Upper lobe of left lung (tissue), 6 donors: ENCODE measurements around the gene RAB44. TPM values are rescaled to one million over a fixed set of nuclear protein-coding genes. Genes with fewer than 3 reads are reported as not detected.

Source experiments
- ATAC-seq, 2 donors: fragments of 200-7000 bp; cut with Tn5 transposase; one replicate each; pipeline ENCODE4 v1.9.1; 2022; ENCODE audit warnings: mild to moderate bottlenecking in 2 of 2, moderate library complexity in 2 of 2; ENCODE audit not compliant: low FRiP score in 2 of 2
- DNase-seq, 2 donors: peaks; one replicate each; pipeline ENCODE4 v3.0.0-alpha.2; 2019 to 2020
- H3K27ac ChIP-seq, 4 donors: fragments of 200-600 bp; sonication (generic); one replicate each; pipeline ENCODE4 v1.5.1; 2016 to 2019
- H3K27me3 ChIP-seq, 4 donors: fragments of 200-600 bp; sonication (generic); one replicate each; pipeline ENCODE4 v1.5.1; 2017 to 2019
- H3K36me3 ChIP-seq, 4 donors: fragments of 200-600 bp; sonication (generic); one replicate each; pipeline ENCODE4 v1.5.1; 2016 to 2019
- H3K4me1 ChIP-seq, 4 donors: fragments of 200-600 bp; sonication (generic); one replicate each; pipeline ENCODE4 v1.5.1; 2018 to 2019
- H3K4me3 ChIP-seq, 4 donors: fragments of 200-600 bp; sonication (generic); one replicate each; pipeline ENCODE4 v1.5.1; 2017 to 2019; ENCODE audit warnings: mild to moderate bottlenecking in 2 of 4, moderate library complexity in 1 of 4
- H3K9me3 ChIP-seq, 4 donors: fragments of 200-600 bp; sonication (generic); one replicate each; pipeline ENCODE4 v1.5.1; 2018 to 2019
- CTCF ChIP-seq, 6 experiments: fragments of 450-650 bp in 4 of 6; fragments of 200-600 bp in 2 of 6; sonication (generic) in 2 of 6; IDR thresholded peaks; one replicate each; pipeline ENCODE4 v1.5.1; 2016 to 2019; ENCODE audit warnings: antibody characterized with exemption in 6 of 6
- EP300 ChIP-seq, 4 donors: sonication (generic); formaldehyde crosslinking; IDR thresholded peaks; one replicate each; pipeline ENCODE4 v1.5.1; 2017; ENCODE audit warnings: antibody characterized with exemption in 4 of 4, control low read depth in 2 of 4
- POLR2A ChIP-seq, 4 donors: fragments of 450-650 bp; IDR thresholded peaks; one replicate each; pipeline ENCODE4 v1.5.1; 2016 to 2017; ENCODE audit warnings: antibody characterized with exemption in 4 of 4, mild to moderate bottlenecking in 2 of 4
- POLR2AphosphoS5 ChIP-seq, 2 donors: sonication (generic); formaldehyde crosslinking; IDR thresholded peaks; one replicate each; pipeline ENCODE4 v1.5.1; 2017; ENCODE audit warnings: antibody characterized with exemption in 2 of 2
- WGBS, 2 donors: methylation state at CpG; one replicate each; pipeline ENCODE4 v1.1.5; 2017 to 2018; 5-methylcytosine and 5-hydroxymethylcytosine counted together
- total RNA-seq, 6 donors: library from RNA; depleted of rRNA in 4 of 6; stranded (reverse); fragments of >200 nt in 4 of 6; gene quantifications; one replicate each; pipeline versions ENCODE4 v1.1.0 to v1.2.1, GENCODE V29; 2016 to 2021
- donor health status: DM: no; HTN: no; CAD: no; lungs with moderate emphysema.
- donor health status: DM: no; HTN: yes; CAD: no; lungs with severe emphysema.

The RAB44 gene
- total RNA-seq, 6 donors from 2014 or later, result 0.20 to 3.1 (median 1.2) TPM

GRCh38 chr6:36758516-36759147, 61.0 kb downstream of the RAB44 start:
- WGBS, 2 donors, result 73 to 79% methylated on average over 15 of the region's 15 CpGs
- H3K4me3 ChIP-seq, result no peak overlapping the region

GRCh38 chr6:36759148-36759759, 61.6 kb downstream of the RAB44 start:
- 6 to 11% methylated on average over 7 to 8 of the region's 8 CpGs for WGBS, 2 donors
- TF ChIP-seq POLR2A (IDR thresholded peaks at IDR 0.05), result no peak
- TF ChIP-seq EP300 (IDR thresholded peaks at IDR 0.05), result no peak
- peak; percentile 89 to 100 (median 91) for TF ChIP-seq CTCF (IDR thresholded peaks at IDR 0.05)
- TF ChIP-seq POLR2AphosphoS5 (IDR thresholded peaks at IDR 0.05), result peak in 1 of 2 donors; percentile 45
- H3K27ac ChIP-seq, result no peak overlapping the region
- no peaks in the 10 kb centered on the region for H3K36me3 ChIP-seq
- peak; percentile 87 to 95 for DNase-seq
- no peak overlapping the region for H3K4me3 ChIP-seq
- peaks cover 14 to 19% (median 16%) of the 10 kb centered on the region in 4 donors for H3K4me1 ChIP-seq
- ATAC-seq, result peak; percentile 89 to 93
- no peaks in the 10 kb centered on the region for H3K27me3 ChIP-seq
- H3K9me3 ChIP-seq, result no peaks in the 10 kb centered on the region

More at GRCh38 chr6:36758516-36759147, 61.0 kb downstream of the RAB44 start:
- no peak overlapping the region for H3K27ac ChIP-seq
- DNase-seq, result no peak
- no peaks in the 10 kb centered on the region for H3K9me3 ChIP-seq
- no peak for TF ChIP-seq POLR2AphosphoS5 (IDR thresholded peaks at IDR 0.05)
- TF ChIP-seq EP300 (IDR thresholded peaks at IDR 0.05), result no peak
- TF ChIP-seq POLR2A (IDR thresholded peaks at IDR 0.05), result no peak
- TF ChIP-seq CTCF (IDR thresholded peaks at IDR 0.05), result no peak
- H3K27me3 ChIP-seq, result no peaks in the 10 kb centered on the region
- H3K36me3 ChIP-seq, result no peaks in the 10 kb centered on the region
- H3K4me1 ChIP-seq, result peaks cover 14 to 19% (median 16%) of the 10 kb centered on the region in 4 donors
- no peak for ATAC-seq

GRCh38 chr6:36760685-36761435, 63.2 kb downstream of the RAB44 start:
- Histone ChIP-seq H3K27me3 (no peaks in the 10 kb centered on the region), H3K27ac (no peak overlapping the region), H3K4me1 (peaks cover 10 to 14% (median 12%) of the 10 kb centered on the region in 4 donors), H3K9me3 (no peaks in the 10 kb centered on the region), H3K36me3 (no peaks in the 10 kb centered on the region), H3K4me3 (no peak overlapping the region)
- no peak for DNase-seq
- no peak for TF ChIP-seq CTCF (IDR thresholded peaks at IDR 0.05)
- no peak for TF ChIP-seq POLR2AphosphoS5 (IDR thresholded peaks at IDR 0.05)
- no peak for TF ChIP-seq EP300 (IDR thresholded peaks at IDR 0.05)
- TF ChIP-seq POLR2A (IDR thresholded peaks at IDR 0.05), result no peak
- ATAC-seq, result no peak
- WGBS, 2 donors, result 80 to 92% methylated on average over 11 of the region's 11 CpGs

- Histone ChIP-seq H3K36me3 (no peaks in the 10 kb centered on the region), H3K27me3 (no peaks in the 10 kb centered on the region), H3K27ac (no peak overlapping the region), H3K4me1 (peaks cover 4 to 11% (median 8%) of the 10 kb centered on the region in 4 donors), H3K4me3 (no peak overlapping the region), H3K9me3 (no peaks in the 10 kb centered on the region)
- no peak for ATAC-seq
- WGBS, 2 donors, result 93 to 97% methylated on average over 11 of the region's 11 CpGs
- no peak for DNase-seq
- TF ChIP-seq EP300 (IDR thresholded peaks at IDR 0.05) (no peak), POLR2A (IDR thresholded peaks at IDR 0.05) (no peak), CTCF (IDR thresholded peaks at IDR 0.05) (no peak), POLR2AphosphoS5 (IDR thresholded peaks at IDR 0.05) (no peak)
Observed at GRCh38 chr6:36762123-36762522, 64.5 kb downstream of the RAB44 start.
